AG04450 (cell line): ENCODE measurements around the gene MAFF. TPM values are rescaled to one million over a fixed set of nuclear protein-coding genes. Genes with fewer than 3 reads are reported as not detected.

Experiments
- CTCF ChIA-PET: fragments of 300-600, 350-600 bp; formaldehyde crosslinking; extraction: SDS; loops from one replicate; lab custom pipeline; 2022; ENCODE audit warnings: antibody characterized with exemption, inconsistent platforms; lab: Charles Lee
- POLR2A ChIA-PET: fragments of 350-600 bp; formaldehyde crosslinking; extraction: SDS; loops from one replicate; lab custom pipeline; 2021; ENCODE audit warnings: antibody characterized with exemption, inconsistent platforms; lab: Yijun Ruan, JAX
- DNase-seq: peaks from one replicate; pipeline ENCODE4 v3.0.0-alpha.2; 2011; ENCODE audit warnings: low read depth, low spot score
- H3K27ac ChIP-seq: one replicate; pipeline ENCODE4 v1.5.1; 2012; ENCODE audit warnings: low read depth, low read length, control low read depth
- H3K27me3 ChIP-seq: one replicate; pipeline ENCODE4 v1.6.0; 2012; ENCODE audit warnings: low read length; ENCODE audit not compliant: control insufficient read depth, insufficient read depth
- H3K4me3 ChIP-seq: 2 replicates; pipeline ENCODE4 v1.5.1; 2011; ENCODE audit warnings: mild to moderate bottlenecking, low read depth, low read length, control low read depth
- H3K9me3 ChIP-seq: 2 replicates; pipeline ENCODE4 v1.5.1; 2012; ENCODE audit warnings: low read length; ENCODE audit not compliant: control insufficient read depth, insufficient read depth
- CTCF ChIP-seq: IDR thresholded peaks from 2 replicates; pipeline ENCODE4 v1.5.1; 2011; ENCODE audit warnings: low read depth, low read length, control low read depth, inconsistent platforms
- polyA plus RNA-seq: library from polyadenylated mRNA; depleted of rRNA; stranded (reverse); fragments of >200 nt; gene quantifications from 2 replicates; pipeline ENCODE4 v1.2.3, GENCODE V29; 2011

Gene MAFF
- polyA plus RNA-seq, 1 experiment = 8.3 TPM

GRCh38 chr22:38187413-38188212 lies 14.2 kb upstream of the MAFF start:
- no peak for TF ChIP-seq CTCF
- ChIA-PET CTCF (interaction anchor here (1.2 to 1.3 kb wide), 2 partner anchors 17 to 73 kb away, joined by 3 to 5 read pairs; no protein-coding TSS in a partner anchor), POLR2A (interaction anchor here (0.6 kb wide), 1 partner anchor 14 kb away, joined by 3 read pairs; the partner anchor contains the start of gene MAFF)
- H3K9me3 ChIP-seq = no peaks in the 10 kb centered on the region
- DNase-seq = no peak
- H3K27me3 ChIP-seq = no peaks in the 10 kb centered on the region
- no peak overlapping the region for H3K4me3 ChIP-seq
- H3K27ac ChIP-seq = no peak overlapping the region

DNA sequence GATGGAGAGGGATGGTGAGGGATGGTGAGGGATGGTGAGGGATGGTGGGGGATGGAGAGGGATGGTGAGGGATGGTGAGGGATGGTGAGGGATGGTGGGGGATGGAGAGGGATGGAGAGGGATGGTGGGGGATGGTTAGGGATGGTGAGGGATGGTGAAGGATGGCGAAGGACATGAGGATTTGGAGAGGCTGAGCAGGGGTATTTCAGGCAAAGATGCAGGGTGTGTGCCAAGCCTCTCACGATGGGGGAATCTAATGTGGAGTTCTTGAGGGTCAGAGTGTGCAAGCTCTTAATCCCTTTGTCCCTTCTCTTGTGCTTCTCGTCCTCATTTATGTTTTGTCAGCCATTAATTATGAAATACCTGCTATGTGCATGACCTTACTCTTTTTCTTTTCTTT lies 12.7 kb upstream of the MAFF start:
- DNase-seq = no peak
- no peak overlapping the region for H3K27ac ChIP-seq
- no peak for TF ChIP-seq CTCF
- CTCF ChIA-PET = no interaction called here
- H3K4me3 ChIP-seq = no peak overlapping the region
- H3K27me3 ChIP-seq = no peaks in the 10 kb centered on the region
- POLR2A ChIA-PET = interaction anchor here (0.6 kb wide), 1 partner anchor 291 kb away, joined by 7 read pairs; no protein-coding TSS in a partner anchor
- H3K9me3 ChIP-seq = no peaks in the 10 kb centered on the region

DNA sequence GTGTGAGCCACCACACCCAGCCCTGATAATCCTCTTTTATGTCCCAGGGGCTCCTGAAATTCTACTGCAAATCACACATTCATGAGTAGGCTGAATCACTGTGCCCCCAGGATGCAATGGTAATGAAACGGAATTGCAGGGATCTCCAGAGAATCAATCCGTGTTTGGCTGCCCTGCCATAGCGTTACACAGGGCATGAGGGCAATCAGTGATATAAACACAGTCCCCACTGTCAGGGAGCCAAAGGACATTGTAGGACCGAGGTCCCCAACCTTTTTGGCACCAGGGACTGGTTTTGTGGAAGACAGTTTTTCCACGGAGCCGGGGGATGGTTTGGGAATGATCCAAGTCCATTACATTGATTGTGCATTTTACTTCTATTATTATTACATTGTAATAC lies 11.2 kb upstream of the MAFF start:
- no peaks in the 10 kb centered on the region for H3K27me3 ChIP-seq
- ChIA-PET CTCF (no interaction called here), POLR2A (no interaction called here)
- H3K4me3 ChIP-seq = no peak overlapping the region
- H3K27ac ChIP-seq = peak overlapping the region; percentile 21
- H3K9me3 ChIP-seq = no peaks in the 10 kb centered on the region
- no peak for DNase-seq
- no peak for TF ChIP-seq CTCF

GRCh38 chr22:38191055-38191454 lies 10.7 kb upstream of the MAFF start:
- ChIA-PET CTCF (no interaction called here), POLR2A (interaction anchor here (0.6 kb wide), 1 partner anchor 45 kb away, joined by 3 read pairs; no protein-coding TSS in a partner anchor)
- no peak for DNase-seq
- Histone ChIP-seq H3K27me3 (no peaks in the 10 kb centered on the region), H3K4me3 (no peak overlapping the region), H3K27ac (no peak overlapping the region), H3K9me3 (no peaks in the 10 kb centered on the region)
- TF ChIP-seq CTCF = no peak

DNA sequence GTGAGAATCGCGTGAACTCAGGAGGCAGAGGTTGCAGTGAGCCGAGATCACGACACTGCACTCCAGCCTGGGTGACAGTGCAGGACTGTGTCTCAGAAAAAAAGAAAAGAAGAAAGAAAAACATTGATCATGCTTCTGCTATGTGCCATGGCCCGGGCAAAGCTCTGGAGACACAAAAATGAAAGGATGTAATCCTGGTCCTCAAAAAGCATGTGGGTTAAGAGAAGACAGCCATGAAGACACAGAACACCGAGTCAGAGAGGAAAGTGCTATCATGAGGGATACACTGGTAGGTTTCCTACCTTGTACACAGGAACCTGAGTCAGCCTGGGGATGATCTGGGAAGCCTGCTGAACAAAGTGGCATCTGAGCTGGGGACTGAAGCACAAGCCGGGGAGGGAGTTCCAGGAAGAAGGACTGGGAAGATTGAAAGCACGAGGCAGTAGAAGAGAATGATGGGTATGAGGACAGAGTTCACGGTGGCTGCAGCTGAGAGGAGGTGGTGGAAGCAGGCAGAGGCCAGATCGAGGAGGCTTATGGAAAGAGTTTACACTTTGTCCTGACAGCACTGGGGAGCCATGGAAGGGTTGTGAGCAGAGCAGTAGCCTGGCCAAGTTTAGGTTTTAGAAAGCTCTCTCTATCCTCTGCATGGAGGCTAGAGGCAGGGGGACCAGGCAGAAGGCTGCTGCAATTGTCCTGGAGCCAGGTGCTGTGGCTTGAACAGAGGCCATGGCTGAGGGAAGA lies 9.9 kb upstream of the MAFF start:
- POLR2A ChIA-PET = interaction anchor here (0.6 kb wide), 1 partner anchor 46 kb away, joined by 3 read pairs; no protein-coding TSS in a partner anchor
- H3K4me3 ChIP-seq = no peak overlapping the region
- TF ChIP-seq CTCF = no peak
- no peaks in the 10 kb centered on the region for H3K9me3 ChIP-seq
- H3K27me3 ChIP-seq = no peaks in the 10 kb centered on the region
- CTCF ChIA-PET = no interaction called here
- DNase-seq = no peak
- peak overlapping the region; percentile 21 for H3K27ac ChIP-seq
